Chondrocyte (in vitro differentiated cells): ENCODE data around the gene SFXN5. TPM values are rescaled to one million over a fixed set of nuclear protein-coding genes. Genes with fewer than 3 reads are reported as not detected.

Experiments used
- DNase-seq: peaks from one replicate; pipeline ENCODE4 v3.0.0; 2021; ENCODE audit warnings: mixed read lengths, low spot score
- H3K27ac Mint-ChIP-seq: one replicate; pipeline ENCODE4 v1.8.0; 2021; ENCODE audit warnings: mild to moderate bottlenecking, moderate library complexity, mixed read lengths; ENCODE audit not compliant: unreplicated experiment
- H3K27me3 Mint-ChIP-seq: 2 replicates; pipeline ENCODE4 v1.8.0; 2021; ENCODE audit warnings: low read depth, mixed read lengths
- H3K36me3 Mint-ChIP-seq: 2 replicates; pipeline ENCODE4 v1.8.0; 2021; ENCODE audit warnings: low read depth, mixed read lengths
- H3K4me1 Mint-ChIP-seq: 2 replicates; pipeline ENCODE4 v1.8.0; 2021; ENCODE audit warnings: low read depth, mild to moderate bottlenecking, mixed read lengths
- H3K4me3 Mint-ChIP-seq: one replicate; pipeline ENCODE4 v1.8.0; 2021; ENCODE audit warnings: mild to moderate bottlenecking, moderate library complexity, mixed read lengths; ENCODE audit not compliant: unreplicated experiment
- H3K9me3 Mint-ChIP-seq: 2 replicates; pipeline ENCODE4 v1.8.0; 2021; ENCODE audit warnings: low read depth, mixed read lengths
- total RNA-seq: library from RNA; stranded (reverse); gene quantifications from 3 replicates; pipeline ENCODE4 v1.2.1, GENCODE V29; 2021
- TF ChIP-seq, protein P1 (sequence below): fragments of 200-600 bp; sonication (generic); IDR thresholded peaks from 2 replicates; pipeline ENCODE4 v1.5.0; 2021; ENCODE audit warnings: antibody characterized with exemption, mild to moderate bottlenecking, moderate library complexity

The SFXN5 gene
- total RNA-seq, 1 donor from 2014 or later = 10.6 TPM

DNA sequence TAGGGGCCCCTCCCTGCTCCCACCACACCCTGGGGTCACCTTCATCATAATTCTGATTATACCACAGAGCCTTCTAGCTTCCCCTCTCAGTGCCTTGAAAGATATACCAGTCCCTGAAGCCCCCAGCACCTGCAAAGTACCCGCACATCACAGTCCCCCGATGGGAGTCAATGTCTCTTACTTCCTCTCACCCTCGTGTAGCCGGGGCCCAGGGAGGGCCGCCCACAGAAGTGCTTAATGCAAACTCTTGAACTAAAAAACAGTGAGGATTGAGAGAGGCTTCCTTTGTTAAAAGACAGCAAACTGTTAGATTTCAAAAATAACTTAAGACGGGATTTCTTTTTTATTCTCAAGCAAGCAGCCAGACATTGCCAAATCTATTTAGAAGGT is 76.5 kb downstream of the SFXN5 start:
- H3K27ac Mint-ChIP-seq = peak overlapping the region; percentile 5
- no peak overlapping the region for H3K4me3 Mint-ChIP-seq
- no peaks in the 10 kb centered on the region for H3K9me3 Mint-ChIP-seq
- H3K27me3 Mint-ChIP-seq = no peaks in the 10 kb centered on the region
- H3K4me1 Mint-ChIP-seq = no peaks in the 10 kb centered on the region
- peak; percentile 58 for DNase-seq
- TF ChIP-seq, protein P1, sequence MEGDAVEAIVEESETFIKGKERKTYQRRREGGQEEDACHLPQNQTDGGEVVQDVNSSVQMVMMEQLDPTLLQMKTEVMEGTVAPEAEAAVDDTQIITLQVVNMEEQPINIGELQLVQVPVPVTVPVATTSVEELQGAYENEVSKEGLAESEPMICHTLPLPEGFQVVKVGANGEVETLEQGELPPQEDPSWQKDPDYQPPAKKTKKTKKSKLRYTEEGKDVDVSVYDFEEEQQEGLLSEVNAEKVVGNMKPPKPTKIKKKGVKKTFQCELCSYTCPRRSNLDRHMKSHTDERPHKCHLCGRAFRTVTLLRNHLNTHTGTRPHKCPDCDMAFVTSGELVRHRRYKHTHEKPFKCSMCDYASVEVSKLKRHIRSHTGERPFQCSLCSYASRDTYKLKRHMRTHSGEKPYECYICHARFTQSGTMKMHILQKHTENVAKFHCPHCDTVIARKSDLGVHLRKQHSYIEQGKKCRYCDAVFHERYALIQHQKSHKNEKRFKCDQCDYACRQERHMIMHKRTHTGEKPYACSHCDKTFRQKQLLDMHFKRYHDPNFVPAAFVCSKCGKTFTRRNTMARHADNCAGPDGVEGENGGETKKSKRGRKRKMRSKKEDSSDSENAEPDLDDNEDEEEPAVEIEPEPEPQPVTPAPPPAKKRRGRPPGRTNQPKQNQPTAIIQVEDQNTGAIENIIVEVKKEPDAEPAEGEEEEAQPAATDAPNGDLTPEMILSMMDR = no peak
- H3K36me3 Mint-ChIP-seq = peaks cover 1% of the 10 kb centered on the region

DNA sequence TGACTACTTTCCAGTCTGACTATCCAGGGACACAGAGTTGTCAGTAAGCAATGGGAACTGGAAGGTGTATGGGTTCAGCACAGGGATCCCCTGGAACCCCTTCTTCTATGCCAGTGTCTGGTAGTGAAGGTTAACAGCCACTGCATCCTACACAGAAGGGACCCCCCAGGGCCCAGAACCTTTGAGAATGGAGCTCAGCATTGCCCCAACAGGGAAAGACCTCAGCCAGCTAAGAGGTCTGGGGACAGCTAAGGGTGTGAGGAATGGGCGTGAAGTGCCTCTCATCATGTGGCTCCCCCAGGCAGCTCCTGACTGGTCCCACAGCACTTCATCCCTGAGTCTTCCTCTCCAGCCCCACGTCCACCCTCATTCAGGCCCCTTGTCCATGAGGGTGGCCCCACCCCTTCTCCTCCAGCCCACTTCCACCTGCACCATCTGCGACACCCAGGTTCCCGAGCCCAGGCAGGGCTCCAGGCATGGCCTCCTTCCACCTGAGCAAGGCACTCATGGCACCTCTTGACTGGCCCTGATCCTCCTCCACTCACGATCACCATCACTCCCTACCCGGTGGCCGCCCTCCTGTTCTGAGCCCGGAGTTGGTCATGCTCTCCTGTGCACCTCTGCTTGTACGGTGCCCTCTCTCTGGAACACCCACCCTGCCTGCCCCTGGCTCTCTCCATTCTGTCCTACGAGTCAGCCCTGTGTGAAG is 77.1 kb downstream of the SFXN5 start:
- TF ChIP-seq, protein P1 = no peak
- peak; percentile 83 for DNase-seq
- Mint-ChIP-seq H3K36me3 (peaks cover 1% of the 10 kb centered on the region), H3K4me3 (no peak overlapping the region), H3K27ac (no peak overlapping the region), H3K9me3 (no peaks in the 10 kb centered on the region), H3K4me1 (no peaks in the 10 kb centered on the region), H3K27me3 (no peaks in the 10 kb centered on the region)

DNA sequence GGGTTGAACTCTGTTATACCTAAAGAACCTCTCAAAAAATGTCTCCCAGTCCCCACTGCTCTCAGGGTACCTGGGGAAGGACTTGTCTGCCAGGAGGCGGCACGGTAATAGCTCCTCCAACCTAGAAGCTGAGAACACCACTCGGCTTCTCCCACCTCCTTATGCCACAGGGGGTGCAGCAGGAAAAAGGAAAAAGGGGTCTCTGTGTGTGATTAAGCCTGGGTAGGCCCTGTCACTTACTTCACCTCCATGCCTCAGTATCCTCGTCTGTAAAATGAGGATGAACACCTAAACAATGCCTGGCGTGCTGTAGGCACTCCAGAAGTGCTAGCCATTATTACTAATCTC is 77.6 kb downstream of the SFXN5 start:
- TF ChIP-seq, protein P1 = no peak
- H3K27ac Mint-ChIP-seq = no peak overlapping the region
- no peak overlapping the region for H3K4me3 Mint-ChIP-seq
- DNase-seq = no peak
- no peaks in the 10 kb centered on the region for H3K9me3 Mint-ChIP-seq
- H3K4me1 Mint-ChIP-seq = no peaks in the 10 kb centered on the region
- H3K36me3 Mint-ChIP-seq = peaks cover 1% of the 10 kb centered on the region
- no peaks in the 10 kb centered on the region for H3K27me3 Mint-ChIP-seq

DNA sequence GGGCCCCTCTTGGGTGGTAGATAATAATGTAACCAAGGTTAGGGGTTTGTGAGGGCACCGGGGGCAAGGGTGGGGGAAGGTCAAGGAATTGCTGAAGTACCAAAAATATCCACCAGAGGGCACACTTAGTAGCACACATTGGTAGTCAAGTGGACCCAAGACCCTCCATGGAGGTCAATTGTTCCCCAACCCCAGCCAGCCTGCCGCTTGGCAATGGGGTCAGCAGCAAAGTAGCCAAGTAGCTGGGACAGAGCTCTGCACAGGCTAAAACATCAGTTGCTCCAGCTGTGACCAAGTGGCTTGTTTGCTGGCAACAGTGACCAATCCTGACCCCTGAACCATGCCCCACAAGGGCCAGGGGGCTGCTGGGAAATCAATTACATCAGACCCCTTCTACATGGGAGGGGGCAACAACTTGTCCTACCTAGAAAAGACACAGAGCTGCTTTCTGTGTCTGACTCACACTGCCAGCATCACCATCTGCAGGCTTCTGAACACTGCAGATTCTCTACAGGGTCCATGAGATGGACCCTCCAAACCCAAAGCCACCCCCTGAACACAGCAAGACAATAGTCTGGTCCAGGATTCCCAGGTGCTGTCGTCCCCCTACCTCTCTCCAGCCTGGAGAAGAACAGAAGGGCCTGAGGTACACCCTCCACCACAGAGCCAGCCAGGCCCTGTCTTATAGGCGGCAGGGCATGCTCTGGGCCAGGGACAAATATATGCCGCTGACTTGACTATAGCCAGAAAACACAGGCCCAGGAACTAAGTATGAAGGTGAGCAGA is 78.2 kb downstream of the SFXN5 start:
- H3K4me1 Mint-ChIP-seq = no peaks in the 10 kb centered on the region
- H3K9me3 Mint-ChIP-seq = no peaks in the 10 kb centered on the region
- H3K36me3 Mint-ChIP-seq = peaks cover 3% of the 10 kb centered on the region
- DNase-seq = no peak
- no peaks in the 10 kb centered on the region for H3K27me3 Mint-ChIP-seq
- TF ChIP-seq, protein P1 = peak; percentile 90
- no peak overlapping the region for H3K27ac Mint-ChIP-seq
- no peak overlapping the region for H3K4me3 Mint-ChIP-seq

- peaks cover 2% of the 10 kb centered on the region for H3K36me3 Mint-ChIP-seq
- H3K27me3 Mint-ChIP-seq = no peaks in the 10 kb centered on the region
- TF ChIP-seq, protein P1 = no peak
- no peaks in the 10 kb centered on the region for H3K4me1 Mint-ChIP-seq
- H3K27ac Mint-ChIP-seq = no peak overlapping the region
- DNase-seq = no peak
- H3K9me3 Mint-ChIP-seq = no peaks in the 10 kb centered on the region
- H3K4me3 Mint-ChIP-seq = no peak overlapping the region
These were observed 78.8 kb downstream of the SFXN5 start for GRCh38 chr2:72992734-72993102.
